Measurements from ENCODE around the gene C8G. TPM values are rescaled to one million over a fixed set of nuclear protein-coding genes. Genes with fewer than 3 reads are reported as not detected.

The C8G gene
- total RNA-seq, 1 donor from 2014 or later = 0.98 TPM

GRCh38 chr9:136951541-136952320 is 6.7 kb downstream of the C8G start, which contains the start of gene LCN12:
Gene LCN12 (plus strand): TSS chr9:136952273. CDS start chr9:136952328, 55 bp downstream.
- H3K27me3 Mint-ChIP-seq (ENCODE audit: low read depth) = no peaks in the 10 kb centered on the region
- TF ChIP-seq CTCF (conservative IDR thresholded peaks at IDR 0.05) = no peak

GRCh38 chr9:136952321-136952850 is 7.3 kb downstream of the C8G start:
- Mint-ChIP-seq H3K27ac (ENCODE audit: unreplicated experiment) (no peak overlapping the region), H3K27me3 (ENCODE audit: low read depth) (no peaks in the 10 kb centered on the region), H3K4me3 (no peak overlapping the region), H3K4me1 (peaks cover 4% of the 10 kb centered on the region), H3K36me3 (ENCODE audit: low read depth) (no peaks in the 10 kb centered on the region), H3K9me3 (peaks cover 7% of the 10 kb centered on the region)
- TF ChIP-seq CTCF (conservative IDR thresholded peaks at IDR 0.05) = no peak
- no peak for DNase-seq (ENCODE audit: low read depth, low spot score)

More at GRCh38 chr9:136951541-136952320, 6.7 kb downstream of the C8G start, which contains the start of gene LCN12:
- no peaks in the 10 kb centered on the region for H3K36me3 Mint-ChIP-seq (ENCODE audit: low read depth)
- H3K4me1 Mint-ChIP-seq = peaks cover 4% of the 10 kb centered on the region
- H3K4me3 Mint-ChIP-seq = peak within 1 kb of the TSS; percentile 38
- no peak for DNase-seq (ENCODE audit: low read depth, low spot score)
- no peak within 1 kb of the TSS for H3K27ac Mint-ChIP-seq (ENCODE audit: unreplicated experiment)
- H3K9me3 Mint-ChIP-seq = peaks cover 6% of the 10 kb centered on the region

- no peaks in the 10 kb centered on the region for H3K27me3 Mint-ChIP-seq (ENCODE audit: low read depth)
- no peak for TF ChIP-seq CTCF (conservative IDR thresholded peaks at IDR 0.05)
- peak overlapping the region; percentile 38 for H3K4me3 Mint-ChIP-seq
- peaks cover 2% of the 10 kb centered on the region for H3K4me1 Mint-ChIP-seq
- no peak for DNase-seq (ENCODE audit: low read depth, low spot score)
- H3K27ac Mint-ChIP-seq (ENCODE audit: unreplicated experiment) = no peak overlapping the region
- H3K36me3 Mint-ChIP-seq (ENCODE audit: low read depth) = no peaks in the 10 kb centered on the region
- peaks cover 7% of the 10 kb centered on the region for H3K9me3 Mint-ChIP-seq
Measured at GRCh38 chr9:136952876-136953770, 8.1 kb downstream of the C8G start.

- no peak for DNase-seq (ENCODE audit: low read depth, low spot score)
- Mint-ChIP-seq H3K27me3 (ENCODE audit: low read depth) (no peaks in the 10 kb centered on the region), H3K36me3 (ENCODE audit: low read depth) (no peaks in the 10 kb centered on the region), H3K4me3 (no peak overlapping the region), H3K4me1 (no peaks in the 10 kb centered on the region), H3K9me3 (peaks cover 7% of the 10 kb centered on the region), H3K27ac (ENCODE audit: unreplicated experiment) (no peak overlapping the region)
- no peak for TF ChIP-seq CTCF (conservative IDR thresholded peaks at IDR 0.05)
Measured at GRCh38 chr9:136953771-136954269, 8.8 kb downstream of the C8G start.
